Measurements from ENCODE around the gene SORBS1.

Gene SORBS1

GRCh38 chr10:95438781-95439180, 122.4 kb downstream of the SORBS1 start:
- no peak for TF ChIP-seq CTCF (IDR thresholded peaks at IDR 0.05; ENCODE audit: control extremely low read depth, extremely low read depth, low read depth, missing control alignments)
- ChIA-PET POLR2A (no interaction called here), CTCF (interaction anchor here (1.3 to 11.3 kb wide), 6 partner anchors 8 to 76 kb away, joined by 3 to 217 read pairs (median 8); no protein-coding TSS in a partner anchor)
- DNase-seq (ENCODE audit: extremely low spot score) = no peak

GRCh38 chr10:95437669-95438068, 123.5 kb downstream of the SORBS1 start:
- DNase-seq (ENCODE audit: extremely low spot score) = no peak
- CTCF ChIA-PET = interaction anchor here (0.8 to 11.3 kb wide), 7 partner anchors 7 to 166 kb away, joined by 3 to 217 read pairs (median 4); no protein-coding TSS in a partner anchor
- no peak for TF ChIP-seq CTCF (IDR thresholded peaks at IDR 0.05; ENCODE audit: control extremely low read depth, extremely low read depth, low read depth, missing control alignments)
- POLR2A ChIA-PET = no interaction called here

- POLR2A ChIA-PET = no interaction called here
- no peak for DNase-seq (ENCODE audit: extremely low spot score)
- TF ChIP-seq CTCF (IDR thresholded peaks at IDR 0.05; ENCODE audit: control extremely low read depth, extremely low read depth, low read depth, missing control alignments) = no peak
- CTCF ChIA-PET = interaction anchor here (1.4 to 11.8 kb wide), 4 partner anchors 7 to 167 kb away, joined by 3 to 217 read pairs (median 53); no protein-coding TSS in a partner anchor
These were observed 125.5 kb downstream of the SORBS1 start for GRCh38 chr10:95435548-95436279.

GRCh38 chr10:95434583-95434982, 126.6 kb downstream of the SORBS1 start:
- CTCF ChIA-PET = interaction anchor here (1.1 to 11.8 kb wide), 5 partner anchors 8 to 168 kb away, joined by 3 to 217 read pairs (median 6); no protein-coding TSS in a partner anchor
- no peak for DNase-seq (ENCODE audit: extremely low spot score)
- no peak for TF ChIP-seq CTCF (IDR thresholded peaks at IDR 0.05; ENCODE audit: control extremely low read depth, extremely low read depth, low read depth, missing control alignments)
- POLR2A ChIA-PET = no interaction called here

GRCh38 chr10:95431900-95432342, 129.2 kb downstream of the SORBS1 start:
- ChIA-PET POLR2A (interaction anchor here (0.7 kb wide), 1 partner anchor 15 kb away, joined by 3 read pairs; no protein-coding TSS in a partner anchor), CTCF (interaction anchor here (1.0 to 11.8 kb wide), 19 partner anchors 11 to 249 kb away, joined by 3 to 217 read pairs (median 7); no protein-coding TSS in a partner anchor)
- no peak for DNase-seq (ENCODE audit: extremely low spot score)
- no peak for TF ChIP-seq CTCF (IDR thresholded peaks at IDR 0.05; ENCODE audit: control extremely low read depth, extremely low read depth, low read depth, missing control alignments)

GRCh38 chr10:95430231-95430951, 130.8 kb downstream of the SORBS1 start:
- TF ChIP-seq CTCF (IDR thresholded peaks at IDR 0.05; ENCODE audit: control extremely low read depth, extremely low read depth, low read depth, missing control alignments) = peak; percentile 89
- DNase-seq (ENCODE audit: extremely low spot score) = peak; percentile 84
- POLR2A ChIA-PET = no interaction called here
- CTCF ChIA-PET = interaction anchor here (0.8 to 11.8 kb wide), 53 partner anchors 10 to 739 kb away, joined by 3 to 217 read pairs (median 5); partner anchors contain the start of genes SORBS1 and TCTN3
